ENCODE results near the gene MVB12B.

The MVB12B gene

GRCh38 chr9:126521551-126521950 is 194.9 kb downstream of the MVB12B start:
- TF ChIP-seq CTCF (IDR thresholded peaks at IDR 0.05): no peak
- no peak for TF ChIP-seq ZFX (IDR thresholded peaks at IDR 0.05; ENCODE audit: borderline replicate concordance)
- no peak overlapping the region for H3K27ac ChIP-seq

- H3K27ac ChIP-seq: no peak overlapping the region
- no peak for TF ChIP-seq ZFX (IDR thresholded peaks at IDR 0.05; ENCODE audit: borderline replicate concordance)
- TF ChIP-seq CTCF (IDR thresholded peaks at IDR 0.05): no peak
These were observed 195.5 kb downstream of the MVB12B start for GRCh38 chr9:126521976-126522590.

- TF ChIP-seq ZFX (IDR thresholded peaks at IDR 0.05; ENCODE audit: borderline replicate concordance): no peak
- no peak for TF ChIP-seq CTCF (IDR thresholded peaks at IDR 0.05)
These were observed 196.2 kb downstream of the MVB12B start for GRCh38 chr9:126522612-126523356.

GRCh38 chr9:126523611-126524111 is 197.0 kb downstream of the MVB12B start:
- TF ChIP-seq CTCF (IDR thresholded peaks at IDR 0.05) (no peak), ZFX (IDR thresholded peaks at IDR 0.05; ENCODE audit: borderline replicate concordance) (no peak)
- H3K27ac ChIP-seq: no peak overlapping the region

More at GRCh38 chr9:126522612-126523356, 196.2 kb downstream of the MVB12B start:
- no peak overlapping the region for H3K27ac ChIP-seq

DNA sequence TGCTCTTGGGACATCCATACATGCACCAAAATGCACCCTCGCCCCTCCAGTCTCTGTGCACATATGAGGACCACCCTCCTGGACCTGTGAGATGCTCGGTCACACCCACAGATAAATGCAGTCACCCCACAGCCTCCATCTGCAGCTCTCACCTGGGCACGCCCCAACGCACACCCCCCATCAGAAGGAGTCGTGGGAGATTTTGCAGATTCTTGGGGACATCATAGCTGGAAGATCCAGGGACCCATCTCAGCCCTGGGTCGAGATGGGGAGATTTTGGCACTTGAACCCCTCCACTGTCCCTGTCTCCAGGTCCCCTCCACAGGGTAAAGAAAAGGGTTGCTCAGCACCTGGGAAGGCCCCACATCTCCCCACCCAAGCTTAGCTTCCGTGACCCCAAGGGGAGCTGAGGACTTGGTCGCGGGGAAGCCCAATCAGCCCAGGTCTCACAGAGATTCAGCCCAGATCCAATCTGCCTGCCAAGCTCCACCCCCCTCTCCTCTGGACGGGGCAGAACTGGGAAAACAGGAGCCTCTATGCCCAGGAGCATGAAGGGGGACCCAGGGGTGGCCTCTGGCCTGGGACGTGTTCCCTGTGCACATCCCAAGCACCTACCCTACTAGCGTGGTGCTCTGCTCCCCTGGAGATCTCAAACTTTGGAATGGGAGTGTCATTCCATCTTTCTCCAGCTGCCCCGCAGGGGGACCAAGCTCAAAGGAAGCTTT is 197.9 kb downstream of the MVB12B start:
- H3K27ac ChIP-seq: no peak overlapping the region
- TF ChIP-seq CTCF (IDR thresholded peaks at IDR 0.05): no peak
- no peak for TF ChIP-seq ZFX (IDR thresholded peaks at IDR 0.05; ENCODE audit: borderline replicate concordance)

DNA sequence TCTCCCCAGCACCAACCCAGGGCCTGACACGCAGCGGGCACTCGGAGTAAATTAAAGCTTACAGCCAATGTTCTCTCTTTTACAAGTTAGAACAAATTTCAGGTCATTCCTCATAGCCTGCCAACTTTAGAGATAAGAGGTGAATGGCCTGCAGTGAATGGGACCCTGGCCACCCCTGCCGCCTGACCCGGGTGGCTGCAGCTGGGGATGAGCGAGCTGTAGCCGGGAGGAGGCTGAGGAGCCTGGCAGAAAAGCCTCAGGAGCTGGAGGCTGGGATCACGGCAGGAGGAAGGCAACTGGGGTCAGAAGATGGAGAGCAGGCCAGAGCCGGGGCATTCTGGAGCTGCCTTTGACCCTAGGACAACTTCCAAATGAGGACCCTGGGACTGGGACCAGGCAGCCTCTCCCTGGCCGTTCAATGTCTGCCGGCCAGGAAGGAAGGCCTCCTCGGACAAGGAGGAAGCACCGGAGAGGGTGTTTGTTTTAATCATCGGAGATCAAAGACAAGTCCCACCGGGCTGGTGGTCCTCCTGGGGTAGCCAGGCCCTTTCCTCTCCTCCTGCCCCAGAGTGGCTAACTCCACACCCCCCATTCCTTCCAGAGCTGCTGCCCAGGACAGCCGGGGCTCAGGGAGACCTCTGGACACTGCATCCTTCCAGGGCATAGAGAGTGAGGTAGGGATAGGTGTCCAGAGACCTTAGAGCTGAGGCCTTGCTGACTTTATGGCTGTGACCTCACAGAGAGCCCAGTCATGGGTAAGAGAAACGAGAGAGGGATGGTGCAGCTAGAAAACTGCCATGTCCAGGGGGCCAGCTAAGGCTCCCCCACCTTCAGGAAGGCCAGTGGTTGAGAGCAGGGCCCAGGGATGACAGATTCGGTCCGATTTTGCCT is 199.8 kb downstream of the MVB12B start:
- no peak for TF ChIP-seq ZFX (IDR thresholded peaks at IDR 0.05; ENCODE audit: borderline replicate concordance)

More for the DNA sequence above, 199.8 kb downstream of the MVB12B start:
- no peak overlapping the region for H3K27ac ChIP-seq

All from 22Rv1 (cell line).